Muscle layer of duodenum (tissue), 2 donors: ENCODE results near the gene PLXND1.

Experiments used
- H3K27ac ChIP-seq: one replicate; pipeline ENCODE4 v1.7.0; 2013; ENCODE audit warnings: mild to moderate bottlenecking, low read length
- H3K27me3 ChIP-seq: one replicate; pipeline ENCODE4 v1.7.0; 2013; ENCODE audit warnings: low read depth, mild to moderate bottlenecking, control low read depth, low read length
- H3K36me3 ChIP-seq, 2 donors: one replicate each; pipeline ENCODE4 v1.7.0; 2013; ENCODE audit warnings: low read length in 2 of 2, control low read depth in 1 of 2, mild to moderate bottlenecking in 1 of 2; ENCODE audit not compliant: insufficient read depth in 2 of 2, control insufficient read depth in 1 of 2
- H3K4me1 ChIP-seq, 2 donors: one replicate each; pipeline ENCODE4 v1.7.0; 2013; ENCODE audit warnings: low read length in 2 of 2, mild to moderate bottlenecking in 2 of 2, control low read depth in 1 of 2, moderate library complexity in 1 of 2; ENCODE audit not compliant: insufficient read depth in 2 of 2, control insufficient read depth in 1 of 2
- H3K4me3 ChIP-seq, 2 donors: one replicate each; pipeline ENCODE4 v1.7.0; 2013; ENCODE audit warnings: low read length in 2 of 2, low read depth in 1 of 2, mild to moderate bottlenecking in 1 of 2
- H3K9me3 ChIP-seq, 2 donors: one replicate each; pipeline ENCODE4 v1.7.0; 2013; ENCODE audit warnings: low read length in 2 of 2, control low read depth in 1 of 2, mild to moderate bottlenecking in 1 of 2; ENCODE audit not compliant: control insufficient read depth in 1 of 2
- donor health status: healthy.

PLXND1 gene

DNA sequence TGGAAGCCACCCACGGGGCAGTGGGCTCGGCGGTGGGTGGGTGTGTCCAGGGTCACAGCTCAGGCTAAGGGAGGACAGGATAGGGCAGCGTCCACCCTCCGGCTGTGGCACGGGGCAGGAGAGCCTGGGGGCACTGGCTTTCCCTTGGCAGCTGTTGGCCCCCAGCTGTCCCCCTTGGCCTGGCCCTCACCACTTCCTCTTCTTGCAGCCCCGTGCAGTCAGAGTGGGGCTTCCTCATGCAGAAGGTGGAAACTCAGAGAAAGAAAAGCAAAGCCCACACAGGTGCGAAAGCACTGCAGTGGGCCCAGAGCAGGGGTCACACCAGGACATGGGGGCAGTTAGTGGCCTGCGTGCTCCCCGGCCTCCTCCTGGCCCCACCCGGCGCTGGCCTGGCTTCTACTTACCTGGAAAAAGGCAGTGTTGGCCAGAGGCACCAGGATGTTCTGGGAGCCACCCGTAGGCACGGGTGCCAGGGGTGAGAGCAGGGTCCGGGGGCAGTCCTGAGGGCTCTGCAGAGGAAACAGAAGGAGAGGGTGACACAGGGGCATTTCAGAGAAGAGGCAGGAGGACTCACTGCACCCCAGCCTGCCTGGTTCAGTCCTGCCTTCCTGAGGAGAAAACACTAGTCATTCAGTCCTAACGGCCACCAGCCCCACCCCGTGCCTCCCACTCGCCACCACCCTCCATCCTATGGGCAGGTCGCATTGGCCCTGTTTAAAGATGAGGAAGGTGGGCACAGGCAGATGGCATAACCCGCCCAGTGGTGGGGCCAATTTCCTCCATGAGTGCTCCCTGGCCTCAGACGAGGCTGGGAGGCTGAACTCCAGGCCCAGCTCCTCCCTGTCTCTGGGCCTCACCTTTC, 28.3 kb downstream of the PLXND1 start:
- H3K4me1 ChIP-seq: peaks cover 6 to 18% of the 10 kb centered on the region in 2 donors
- no peaks in the 10 kb centered on the region for H3K27me3 ChIP-seq
- no peak overlapping the region for H3K27ac ChIP-seq
- no peak overlapping the region for H3K4me3 ChIP-seq
- no peaks in the 10 kb centered on the region for H3K9me3 ChIP-seq
- H3K36me3 ChIP-seq: peaks cover 0 to 24% of the 10 kb centered on the region in 2 donors

DNA sequence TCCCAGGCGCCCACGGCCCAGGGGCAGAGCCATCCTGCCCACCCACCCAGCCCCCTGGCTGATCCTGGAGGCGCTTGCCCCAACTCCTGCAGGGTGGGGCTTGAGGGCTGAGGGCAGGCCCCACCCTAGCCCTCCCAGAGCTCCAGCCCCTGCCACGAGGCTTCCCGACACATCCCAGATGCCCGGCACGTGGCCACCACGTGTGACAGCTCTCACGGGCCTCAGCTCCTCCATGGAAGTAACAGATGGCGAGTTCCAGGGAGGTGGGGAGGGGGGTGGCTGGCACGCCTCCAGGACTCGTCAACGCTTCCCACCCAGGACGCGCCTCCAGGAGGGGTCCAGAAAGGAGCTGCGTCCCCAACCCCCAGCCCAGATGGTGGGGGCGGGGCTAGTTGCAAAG, 29.1 kb downstream of the PLXND1 start:
- H3K27me3 ChIP-seq: no peaks in the 10 kb centered on the region
- H3K9me3 ChIP-seq: no peaks in the 10 kb centered on the region
- H3K27ac ChIP-seq: no peak overlapping the region
- H3K4me3 ChIP-seq: no peak overlapping the region
- peaks cover 0 to 26% of the 10 kb centered on the region in 2 donors for H3K36me3 ChIP-seq
- H3K4me1 ChIP-seq: peaks cover 6 to 18% of the 10 kb centered on the region in 2 donors

DNA sequence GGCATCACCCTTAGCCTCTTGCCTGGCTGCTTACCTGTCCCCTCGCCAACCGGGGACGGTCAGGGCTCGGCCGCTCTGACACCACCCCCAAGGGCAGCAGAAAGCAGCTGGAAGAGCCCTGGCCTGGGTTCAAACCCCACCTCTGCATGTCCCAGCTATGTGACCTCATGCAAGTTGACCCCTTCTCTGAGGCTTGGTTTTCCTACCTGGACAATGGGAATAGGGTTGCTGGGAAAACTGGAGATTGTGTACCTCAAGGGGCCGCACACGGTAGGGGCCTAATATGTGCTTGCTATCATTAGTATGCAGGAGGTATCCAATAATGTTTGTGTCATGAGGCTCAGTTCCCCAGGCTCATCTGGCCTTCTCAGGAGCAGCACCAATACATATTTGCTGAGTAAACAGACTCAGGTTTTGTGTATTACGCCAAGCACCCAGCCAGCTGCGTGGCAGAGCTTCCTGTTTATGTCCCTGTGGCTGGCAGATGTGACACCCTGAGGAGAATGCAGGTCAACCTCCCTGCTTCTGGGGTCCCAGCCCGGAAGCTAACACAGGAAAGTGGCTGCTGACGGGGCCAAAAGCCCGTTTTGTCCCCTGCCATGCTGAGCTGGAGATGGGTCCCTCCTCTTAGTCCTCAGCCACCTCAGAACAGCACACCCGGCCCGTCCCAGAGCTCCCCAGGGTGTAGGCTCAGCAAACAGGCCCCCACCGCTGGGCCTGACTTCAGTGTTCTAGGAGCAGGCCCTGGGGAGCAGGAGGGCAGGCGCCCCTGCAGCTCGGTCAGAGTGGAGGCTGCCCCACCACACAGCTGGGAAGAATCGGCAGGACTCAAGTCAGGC, 29.7 kb downstream of the PLXND1 start:
- Histone ChIP-seq H3K4me3 (no peak overlapping the region), H3K9me3 (no peaks in the 10 kb centered on the region), H3K27me3 (no peaks in the 10 kb centered on the region), H3K36me3 (peaks cover 0 to 22% of the 10 kb centered on the region in 2 donors), H3K4me1 (peaks cover 6 to 18% of the 10 kb centered on the region in 2 donors), H3K27ac (no peak overlapping the region)

DNA sequence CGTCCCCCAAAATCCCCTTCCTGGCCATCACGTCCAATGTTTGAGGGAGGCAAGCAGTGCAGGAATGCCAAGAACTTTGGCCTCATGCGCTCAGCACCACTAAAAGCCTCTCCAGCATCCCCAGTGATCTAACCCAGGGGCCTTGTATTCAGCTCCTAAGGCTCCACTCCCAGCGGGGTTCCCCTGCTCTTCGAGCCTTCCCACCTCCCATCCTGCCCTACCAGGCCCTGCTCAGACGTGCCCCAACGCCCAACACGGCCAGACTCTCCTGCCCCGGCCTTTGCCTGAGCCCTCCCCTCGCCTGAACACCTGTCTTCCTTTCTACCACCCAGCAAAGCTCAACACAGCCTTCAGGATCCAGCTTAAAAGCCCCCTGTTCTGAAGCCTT, 30.5 kb downstream of the PLXND1 start:
- Histone ChIP-seq H3K27me3 (no peaks in the 10 kb centered on the region), H3K4me3 (no peak overlapping the region), H3K36me3 (peaks cover 0 to 30% of the 10 kb centered on the region in 2 donors), H3K27ac (no peak overlapping the region), H3K4me1 (peaks cover 6 to 18% of the 10 kb centered on the region in 2 donors), H3K9me3 (no peaks in the 10 kb centered on the region)

DNA sequence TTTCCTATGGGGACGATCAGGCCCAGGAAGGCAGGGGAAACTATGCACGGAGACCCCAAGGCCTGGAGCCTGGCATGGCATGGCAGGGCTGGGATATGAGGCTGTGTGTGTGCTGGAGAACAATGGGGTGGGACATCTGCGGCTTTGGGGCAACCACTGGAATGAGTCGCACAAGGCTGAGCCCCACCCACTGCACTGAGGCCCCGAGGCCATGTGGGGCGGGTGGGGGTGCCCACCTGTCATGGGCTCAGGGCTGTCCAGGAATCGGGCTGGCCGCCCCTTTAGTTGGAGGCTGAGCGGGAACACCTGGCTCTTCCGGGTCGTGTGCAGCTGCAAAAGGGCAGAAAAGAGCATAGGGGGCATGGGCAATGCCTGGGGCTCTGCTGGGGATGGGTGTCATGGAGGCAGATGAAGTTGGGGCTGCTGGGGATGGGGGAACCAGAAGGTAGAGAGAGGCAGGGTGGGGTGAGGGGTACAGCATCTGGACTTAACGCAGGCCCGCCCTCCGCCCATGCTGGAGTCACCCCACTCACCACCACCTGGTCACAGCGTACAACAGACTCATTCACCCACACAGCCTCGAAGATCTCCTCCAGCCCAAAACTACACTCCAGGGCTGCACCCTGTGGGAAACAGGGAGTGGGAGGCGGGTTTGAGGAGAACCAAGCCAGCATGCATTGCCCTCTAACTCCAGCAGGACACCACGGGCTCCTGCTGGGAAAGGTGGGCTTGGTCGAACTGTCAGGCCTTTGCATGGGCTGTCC, 31.1 kb downstream of the PLXND1 start:
- Histone ChIP-seq H3K36me3 (peaks cover 0 to 35% of the 10 kb centered on the region in 2 donors), H3K9me3 (no peaks in the 10 kb centered on the region), H3K27me3 (no peaks in the 10 kb centered on the region), H3K27ac (no peak overlapping the region), H3K4me1 (peaks cover 6 to 18% of the 10 kb centered on the region in 2 donors), H3K4me3 (no peak overlapping the region)

DNA sequence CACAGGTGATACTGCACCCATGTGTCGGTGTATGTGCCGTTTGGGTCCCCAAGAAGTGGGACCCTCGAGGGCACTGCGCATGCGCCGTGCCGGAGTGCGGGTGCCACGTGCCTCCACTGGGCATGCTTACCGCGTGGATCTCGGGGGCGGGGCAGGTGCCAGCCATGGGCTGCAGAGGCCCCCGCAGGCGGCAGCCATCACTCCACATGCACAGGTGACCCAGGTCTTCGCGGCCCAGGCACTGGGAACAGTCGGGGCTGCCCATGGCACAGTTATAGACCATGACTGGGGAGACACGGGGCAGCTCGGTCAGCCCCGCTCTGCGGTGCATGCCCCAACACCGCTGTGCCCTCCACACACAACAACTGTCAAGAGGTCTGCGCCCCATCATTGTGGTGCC, 32.3 kb downstream of the PLXND1 start:
- Histone ChIP-seq H3K36me3 (peaks cover 0 to 42% of the 10 kb centered on the region in 2 donors), H3K27ac (no peak overlapping the region), H3K4me1 (peaks cover 6 to 18% of the 10 kb centered on the region in 2 donors), H3K27me3 (no peaks in the 10 kb centered on the region), H3K4me3 (no peak overlapping the region), H3K9me3 (no peaks in the 10 kb centered on the region)

DNA sequence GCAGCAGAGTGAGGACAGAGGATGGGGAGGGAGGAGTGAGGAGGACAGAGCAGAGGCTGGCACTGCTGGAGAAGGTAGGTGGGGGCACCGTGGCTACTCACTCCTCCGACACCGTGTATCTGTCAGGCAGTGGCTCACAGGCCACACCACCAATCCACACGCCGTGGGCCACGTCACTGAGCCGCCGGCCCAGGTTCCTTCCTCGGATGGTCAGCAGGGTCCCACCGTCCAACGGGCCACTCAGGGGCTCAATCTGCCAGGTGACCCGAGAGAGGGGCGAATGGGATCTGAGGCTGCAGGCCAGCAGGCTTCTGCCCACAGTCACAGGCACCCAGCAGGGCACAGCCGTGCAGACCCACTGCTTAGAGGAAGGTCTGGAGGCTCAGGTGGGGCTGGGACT, 33.0 kb downstream of the PLXND1 start:
- Histone ChIP-seq H3K9me3 (no peaks in the 10 kb centered on the region), H3K4me3 (no peak overlapping the region), H3K27me3 (no peaks in the 10 kb centered on the region), H3K36me3 (peaks cover 0 to 42% of the 10 kb centered on the region in 2 donors), H3K4me1 (peaks cover 6 to 12% of the 10 kb centered on the region in 2 donors), H3K27ac (no peak overlapping the region)

DNA sequence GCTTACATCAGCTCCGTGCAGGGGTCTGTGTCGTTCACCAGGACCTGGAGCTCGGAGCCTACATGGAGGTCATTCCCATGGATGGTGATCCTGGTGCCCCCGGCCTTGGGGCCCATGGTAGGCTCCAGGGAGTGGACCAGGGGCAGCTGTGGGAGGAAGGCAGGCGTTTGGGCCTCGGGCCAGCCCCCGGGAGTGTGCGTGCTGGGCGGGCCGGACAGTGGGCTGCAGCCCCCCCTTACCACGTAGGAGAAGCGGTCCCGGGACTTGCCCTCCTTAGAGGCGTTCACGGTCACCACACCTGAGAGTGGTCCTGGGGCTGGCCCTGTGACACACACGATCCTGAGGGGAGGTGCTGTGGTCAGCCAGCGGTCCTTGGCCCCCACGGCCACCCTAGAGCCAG, 33.9 kb downstream of the PLXND1 start:
- Histone ChIP-seq H3K4me3 (no peak overlapping the region), H3K4me1 (peaks cover 6% of the 10 kb centered on the region in 2 donors), H3K27me3 (no peaks in the 10 kb centered on the region), H3K27ac (no peak overlapping the region), H3K9me3 (no peaks in the 10 kb centered on the region), H3K36me3 (peaks cover 0 to 42% of the 10 kb centered on the region in 2 donors)

DNA sequence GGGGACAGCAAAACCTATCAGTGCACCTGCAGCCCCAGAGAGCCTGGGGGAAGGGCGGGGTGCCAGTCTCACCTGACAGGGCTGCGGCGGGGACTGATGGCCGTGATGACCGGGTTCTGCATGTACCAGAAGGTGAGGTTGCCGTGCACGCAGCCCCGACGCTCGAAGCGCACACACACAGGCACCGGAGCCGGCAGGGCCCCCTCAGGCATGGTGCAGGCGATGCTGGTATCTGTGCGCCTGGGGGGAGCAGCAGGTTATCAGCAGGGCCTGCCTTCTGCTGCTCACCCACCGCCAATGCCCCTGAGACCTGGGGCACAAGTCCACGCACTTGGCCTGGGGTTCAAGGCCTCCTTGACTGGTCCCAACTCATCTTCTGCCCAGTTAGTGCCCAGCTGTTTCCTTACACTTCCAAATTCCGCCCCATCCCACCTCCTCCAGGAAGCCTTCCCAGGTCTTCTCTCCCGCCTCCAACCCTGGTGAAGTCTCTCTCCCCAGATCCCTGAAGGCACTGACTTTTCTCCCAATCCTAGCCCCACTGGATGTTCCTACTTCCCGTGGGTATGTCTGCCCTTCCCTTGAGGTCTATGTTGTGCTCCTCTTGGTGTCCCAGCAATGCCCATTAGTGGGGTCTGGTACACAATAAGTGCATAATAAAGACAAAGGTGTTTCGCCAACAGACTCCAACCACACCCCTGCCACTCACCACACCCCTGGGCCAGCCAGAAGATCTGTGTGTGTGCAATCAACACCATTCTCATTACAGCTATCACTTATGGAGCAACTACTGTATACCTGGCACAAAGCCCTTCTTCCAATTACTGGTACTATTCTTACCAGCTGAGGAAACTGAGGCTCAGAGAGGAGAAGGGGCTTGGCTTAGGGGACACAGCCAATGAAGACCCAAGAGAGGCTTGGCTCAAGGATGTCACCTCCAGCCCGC, 34.6 kb downstream of the PLXND1 start:
- no peaks in the 10 kb centered on the region for H3K27me3 ChIP-seq
- H3K9me3 ChIP-seq: no peaks in the 10 kb centered on the region
- no peak overlapping the region for H3K27ac ChIP-seq
- peaks cover 6 to 10% of the 10 kb centered on the region in 2 donors for H3K4me1 ChIP-seq
- no peak overlapping the region for H3K4me3 ChIP-seq
- H3K36me3 ChIP-seq: peaks cover 0 to 47% of the 10 kb centered on the region in 2 donors

DNA sequence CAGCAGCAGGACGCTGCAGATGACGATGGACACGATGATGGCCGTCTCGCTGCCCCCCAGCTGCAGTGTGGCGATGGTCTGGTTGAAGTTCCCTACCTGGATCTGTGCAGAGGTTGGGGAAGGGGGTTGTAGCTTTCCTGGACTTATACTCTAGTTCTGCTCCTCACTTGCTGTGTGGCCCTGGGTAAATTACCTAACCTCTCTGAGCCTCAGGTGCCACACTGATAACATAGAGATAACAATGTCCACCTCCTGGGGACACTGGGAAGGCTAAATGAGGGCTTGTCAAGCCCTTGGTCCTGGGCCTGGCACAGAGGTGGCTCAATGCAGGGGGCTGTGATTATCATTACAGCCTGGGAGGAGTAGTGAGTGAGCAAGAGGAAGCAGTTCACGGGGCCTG, 36.6 kb downstream of the PLXND1 start:
- Histone ChIP-seq H3K27ac (no peak overlapping the region), H3K27me3 (no peaks in the 10 kb centered on the region), H3K9me3 (no peaks in the 10 kb centered on the region), H3K4me3 (no peak overlapping the region), H3K4me1 (peaks cover 0 to 20% of the 10 kb centered on the region in 2 donors), H3K36me3 (peaks cover 4 to 58% of the 10 kb centered on the region in 2 donors)
